ENCODE results near the gene NRSN2.
A peak's percentile ranks its signal among the peaks of the same experiment; 100 is the strongest.
"Not testable (repeated sequence)": the region's sequence is repeated elsewhere in the genome, so short reads cannot be mapped to it uniquely, and the experiment has no call there.

The NRSN2 gene

GRCh38 chr20:325889-326644 is 20.8 kb upstream of the NRSN2 start:
- peak; percentile 28 for DNase-seq

- DNase-seq = no peak
These were observed 20.2 kb upstream of the NRSN2 start for GRCh38 chr20:326645-327185.

DNA sequence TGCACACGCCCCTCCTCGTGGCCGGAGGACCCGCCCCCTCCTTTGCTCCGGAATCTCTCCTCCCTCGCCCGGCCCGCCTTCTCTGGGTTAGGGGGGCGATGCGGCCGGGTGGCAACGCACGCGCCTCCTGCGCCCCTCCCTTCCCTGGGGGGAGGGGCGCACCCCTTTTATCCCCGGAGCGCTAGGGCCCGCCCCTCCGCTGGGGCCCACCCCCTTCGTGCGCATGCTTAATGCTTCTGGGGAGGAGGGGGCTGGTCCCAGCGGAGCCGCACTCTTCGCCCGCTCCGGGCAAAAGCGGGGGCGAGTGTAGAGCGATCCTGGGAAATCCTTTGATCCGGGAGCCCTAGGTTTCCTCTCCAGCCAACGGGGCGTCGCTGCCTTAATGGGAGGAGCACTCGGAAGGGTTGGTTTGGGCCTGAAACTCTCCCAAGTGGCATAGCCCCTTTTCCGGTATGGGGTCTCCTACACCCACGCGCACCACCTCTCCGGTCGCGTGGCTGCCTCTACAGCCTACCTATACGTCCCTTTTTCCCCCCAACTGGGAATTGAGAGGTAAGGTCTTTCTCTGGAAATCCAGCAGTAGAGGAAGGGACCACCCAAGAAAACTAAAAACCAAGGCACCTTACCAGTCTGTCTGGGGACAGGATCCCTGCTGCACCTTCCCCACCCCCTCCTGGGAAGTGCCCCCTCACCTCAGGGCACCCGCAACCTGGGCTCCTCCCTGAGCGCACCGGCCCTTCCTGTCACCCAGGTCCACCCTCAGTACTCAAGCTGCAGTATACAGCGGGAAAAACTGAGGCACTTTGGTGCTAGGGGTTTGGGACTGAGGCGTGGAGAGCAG is 19.5 kb upstream of the NRSN2 start:
- peak; percentile 75 for DNase-seq

DNA sequence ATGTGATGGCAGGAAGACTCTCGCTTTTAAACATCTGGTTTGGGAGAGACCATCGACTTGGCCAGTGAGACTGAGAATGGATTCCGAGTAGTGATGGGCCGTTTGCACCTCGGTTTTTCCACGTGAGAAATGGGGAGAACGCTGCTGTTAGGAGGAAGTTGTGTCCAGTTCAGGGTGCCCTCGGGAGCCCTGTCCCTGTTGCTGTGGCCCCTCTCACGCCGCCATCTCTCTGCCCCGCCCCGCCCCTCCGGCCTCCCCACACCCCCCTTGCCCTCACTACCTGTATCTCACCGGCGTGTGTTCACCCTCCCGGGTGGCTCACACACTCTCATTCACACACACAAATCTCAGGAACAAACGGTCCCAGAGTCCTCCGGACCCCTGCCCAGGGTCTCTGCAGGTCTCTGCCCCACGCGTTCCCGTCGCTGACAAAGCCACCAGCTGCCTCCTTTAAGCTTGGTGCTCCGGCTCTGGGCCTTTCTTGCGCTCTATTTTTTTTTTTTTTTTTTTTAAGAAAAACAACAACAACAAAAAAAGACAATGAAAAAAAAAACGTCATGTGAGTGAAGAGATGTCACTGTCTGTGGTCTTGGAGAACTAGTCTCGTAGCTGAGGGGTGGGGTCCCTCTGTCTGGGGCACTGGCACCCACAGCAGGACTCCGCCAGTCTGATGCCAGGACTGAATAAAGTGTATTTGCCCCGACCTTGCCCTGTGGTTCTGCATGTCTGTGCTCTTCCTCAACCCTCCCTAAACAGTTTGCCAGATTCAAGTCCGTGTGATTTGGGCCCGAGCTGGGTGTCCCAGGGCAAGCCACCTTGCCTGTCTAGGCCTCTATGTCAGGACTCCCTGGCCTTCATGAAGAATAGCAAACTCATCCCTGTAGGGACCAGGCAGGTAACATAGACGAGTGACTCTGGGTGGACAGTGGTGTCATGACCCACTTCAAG is 18.6 kb upstream of the NRSN2 start:
- no peak for DNase-seq

GRCh38 chr20:328975-329695 is 17.8 kb upstream of the NRSN2 start:
- no peak for DNase-seq

GRCh38 chr20:329851-330232 is 17.1 kb upstream of the NRSN2 start:
- DNase-seq = no peak

GRCh38 chr20:330233-331149 is 16.4 kb upstream of the NRSN2 start:
- no peak for DNase-seq

DNA sequence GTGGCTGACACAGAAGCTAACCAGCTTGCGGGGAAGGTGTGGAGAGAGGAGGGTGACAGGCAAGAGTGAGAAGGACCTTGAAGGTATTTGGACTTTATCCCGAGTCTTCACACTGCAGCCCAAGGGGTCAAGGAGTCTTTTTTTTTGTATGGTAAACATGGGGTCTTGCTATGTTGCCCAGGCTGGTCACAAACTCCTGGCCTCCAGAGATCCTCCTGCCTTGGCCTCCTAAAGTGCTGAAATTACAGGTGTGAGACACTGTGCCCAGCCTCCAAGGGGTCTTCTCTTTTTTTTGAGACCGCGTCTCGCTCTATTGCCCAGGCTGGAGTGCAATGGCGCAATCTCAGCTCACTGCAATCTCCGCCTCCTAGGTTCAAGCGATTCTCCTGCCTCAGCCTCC is 12.3 kb upstream of the NRSN2 start:
- DNase-seq = no peak

DNA sequence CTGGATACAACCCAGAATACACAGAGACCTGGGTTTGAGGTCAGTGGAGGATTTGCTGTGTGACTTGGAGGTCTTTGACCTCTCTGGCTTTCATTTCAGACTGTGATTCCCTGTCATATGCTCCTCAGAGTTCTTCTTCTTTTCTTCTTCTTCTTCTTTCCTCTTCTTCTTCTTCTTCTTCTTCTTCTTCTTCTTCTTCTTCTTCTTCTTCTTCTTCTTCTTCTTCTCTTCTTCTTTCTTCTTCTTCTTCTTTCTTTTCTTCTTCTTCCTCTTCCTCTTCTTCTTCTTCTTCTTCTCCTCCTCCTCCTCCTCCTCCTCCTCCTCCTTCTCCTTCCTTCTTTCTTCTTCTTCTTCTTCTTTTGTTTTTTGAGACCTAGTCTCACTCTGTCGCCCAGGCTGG is 10.9 kb upstream of the NRSN2 start:
- not testable (repeated sequence) for DNase-seq

GRCh38 chr20:341682-342081 is 5.2 kb upstream of the NRSN2 start:
- DNase-seq = no peak

DNA sequence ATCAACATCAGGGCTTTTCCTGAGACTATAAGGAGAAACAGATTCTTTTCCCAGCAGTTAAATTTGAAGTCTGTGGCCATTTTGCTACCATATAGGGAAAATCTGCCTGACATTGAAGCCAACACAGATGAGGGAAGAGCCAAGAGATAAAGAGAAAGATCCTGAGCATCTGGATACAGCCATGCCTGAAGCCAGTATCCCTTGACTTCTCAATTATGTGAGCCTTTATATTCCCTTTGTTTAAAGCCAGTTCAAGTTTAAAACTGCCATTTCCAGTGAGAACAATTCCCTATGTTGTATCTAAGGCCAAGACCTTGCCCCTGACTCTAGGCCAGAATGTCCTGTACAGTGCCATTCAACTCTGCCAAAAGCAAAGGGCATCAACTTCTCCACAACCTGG is 3.8 kb upstream of the NRSN2 start:
- no peak for DNase-seq

DNA sequence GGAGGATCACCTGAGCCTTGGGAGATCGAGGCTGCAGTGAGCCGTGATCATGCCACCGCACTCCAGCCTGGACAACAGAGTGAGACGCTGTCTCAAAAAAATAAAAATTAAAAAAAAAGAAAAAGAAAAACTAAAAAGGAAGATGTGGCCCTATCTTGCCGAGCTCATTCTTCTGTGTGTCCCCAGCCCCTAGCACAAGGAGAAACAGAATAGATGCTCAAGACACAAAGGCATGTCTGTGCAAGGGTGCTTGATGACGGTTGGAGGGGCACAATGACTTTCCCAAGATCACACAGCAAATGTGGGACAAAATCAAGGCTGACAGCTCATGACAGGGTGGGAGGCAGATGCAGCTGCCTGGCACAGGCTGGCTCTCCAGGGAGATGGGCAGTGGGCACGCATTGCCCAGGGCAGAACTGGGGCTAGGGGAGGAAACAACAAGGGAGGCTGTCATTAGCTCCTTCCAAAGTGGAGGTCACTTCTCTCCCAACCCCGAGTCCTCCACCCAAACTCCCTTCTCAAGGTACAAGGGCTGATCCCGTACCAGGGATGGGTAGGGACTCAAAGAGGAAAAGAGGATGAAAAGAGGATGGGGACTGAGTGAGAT is 775 bp upstream of the NRSN2 start:
- DNase-seq = no peak

GRCh38 chr20:347317-347639 is 367 bp downstream of the NRSN2 start:
- DNase-seq = no peak

DNA sequence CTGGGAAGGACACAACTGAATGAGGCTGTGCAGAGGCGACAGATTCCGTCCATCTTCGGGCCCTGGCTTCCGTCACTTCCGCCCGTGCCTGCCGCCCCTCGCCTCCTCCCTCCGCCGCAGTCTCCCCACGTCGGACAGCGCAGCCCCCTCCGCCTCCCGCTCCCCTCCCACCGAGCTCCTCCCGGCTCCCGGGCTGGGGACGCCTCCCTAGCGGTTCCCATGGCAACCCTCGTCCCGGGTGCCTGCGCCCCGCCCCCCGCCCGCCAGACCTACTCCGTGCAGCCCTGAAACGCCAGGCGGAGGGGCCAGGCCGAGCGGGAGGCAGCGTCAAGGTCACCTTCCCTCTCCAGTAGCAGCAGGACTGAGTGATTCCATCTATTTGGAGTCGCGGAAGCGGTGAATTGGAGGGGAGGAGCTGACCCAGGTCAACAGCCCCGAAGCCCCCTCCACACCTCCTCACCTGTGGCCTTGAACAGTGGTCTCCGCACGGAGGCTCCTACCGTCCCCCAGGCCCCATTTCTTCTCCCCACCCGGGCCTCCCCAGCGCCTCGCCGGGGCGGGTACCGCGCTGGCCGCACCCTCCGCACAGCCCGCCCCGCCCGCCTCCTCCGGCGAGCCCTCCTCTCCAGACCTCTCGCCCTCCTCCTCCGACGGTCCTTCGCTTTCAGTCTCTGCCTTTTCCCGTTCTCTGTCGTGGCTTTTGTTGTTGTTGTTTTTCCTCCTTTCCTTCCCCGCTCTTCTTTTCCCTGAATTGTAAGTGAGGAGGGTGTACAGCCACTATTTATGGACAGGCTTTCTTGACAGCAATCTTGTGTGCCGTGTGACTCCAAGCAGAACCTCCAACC is 951 bp downstream of the NRSN2 start:
- DNase-seq = peak; percentile 95

- DNase-seq = no peak
These were observed 2.3 kb downstream of the NRSN2 start for GRCh38 chr20:348972-349841.

- no peak for DNase-seq
These were observed 6.3 kb downstream of the NRSN2 start for GRCh38 chr20:353166-353565.

DNA sequence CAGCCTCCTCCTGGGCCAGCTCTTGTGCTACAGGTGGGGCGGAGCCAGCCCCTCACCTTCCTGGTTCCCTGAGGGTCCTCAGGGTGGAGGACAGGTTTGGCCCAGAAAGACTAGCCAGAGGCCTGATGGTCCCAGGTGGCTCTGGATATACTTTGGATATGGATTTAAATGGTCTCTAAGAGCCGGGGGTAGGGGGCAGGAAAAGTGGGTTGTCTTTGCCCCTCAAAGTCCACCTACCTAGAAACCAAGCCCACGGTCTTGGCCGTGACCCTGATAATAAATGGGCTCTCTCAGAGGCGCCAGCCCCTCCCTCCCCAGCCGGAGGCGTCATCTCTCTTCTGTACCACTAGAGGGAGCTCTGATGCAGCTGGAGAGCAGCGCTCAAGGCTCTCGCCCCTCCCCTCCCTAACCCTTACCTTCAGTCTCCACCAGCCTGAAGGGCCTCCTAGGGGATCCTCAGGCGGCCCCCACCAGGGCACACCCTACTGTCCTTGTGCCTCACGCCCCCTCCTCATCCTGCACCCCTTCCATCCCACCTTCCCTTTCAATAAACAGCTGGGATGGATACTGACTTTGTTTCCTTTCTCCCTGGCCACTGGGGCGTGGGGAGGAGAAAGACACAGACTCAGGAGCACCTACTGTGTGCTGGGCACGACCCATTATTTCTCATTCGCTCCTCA is 7.5 kb downstream of the NRSN2 start:
- peak; percentile 66 for DNase-seq

DNA sequence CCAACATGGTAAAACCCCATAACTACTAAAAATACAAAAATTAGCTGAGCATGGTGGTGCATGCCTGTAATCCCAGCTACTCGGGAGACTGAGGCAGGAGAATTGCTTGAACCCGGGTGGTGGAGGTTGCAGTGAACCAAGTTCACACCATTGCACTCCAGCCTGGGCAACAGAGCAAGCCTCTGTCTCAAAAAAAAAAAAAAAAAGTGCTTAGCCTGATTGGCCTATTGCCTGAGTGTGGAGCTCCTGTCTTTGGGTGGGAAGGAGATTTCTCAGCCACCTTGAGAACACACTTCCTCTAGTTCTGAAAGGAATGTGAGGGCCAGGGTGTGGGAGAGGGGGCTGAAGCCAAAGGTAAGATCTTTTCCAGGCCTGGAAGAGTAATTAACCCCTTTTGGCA is 9.2 kb downstream of the NRSN2 start:
- DNase-seq = not testable (repeated sequence)
